Inferior parietal cortex (tissue), 1 donor: Measurements from ENCODE around the gene MED27.
A peak's percentile ranks its signal among the peaks of the same experiment; 100 is the strongest.

Source experiments
- DNase-seq: peaks from one replicate; pipeline ENCODE4 v3.0.0-alpha.2; 2016; ENCODE audit errors: extremely low spot score

MED27 gene

GRCh38 chr9:132079391-132080091 is at the start of gene MED27:
Gene MED27, minus strand, starts transcription at chr9:132079867. Its CDS starts 23 bp downstream, at chr9:132079844.
- DNase-seq, result peak; percentile 97

GRCh38 chr9:132127888-132128534 is 48.3 kb upstream of the MED27 start:
- DNase-seq, result no peak

DNA sequence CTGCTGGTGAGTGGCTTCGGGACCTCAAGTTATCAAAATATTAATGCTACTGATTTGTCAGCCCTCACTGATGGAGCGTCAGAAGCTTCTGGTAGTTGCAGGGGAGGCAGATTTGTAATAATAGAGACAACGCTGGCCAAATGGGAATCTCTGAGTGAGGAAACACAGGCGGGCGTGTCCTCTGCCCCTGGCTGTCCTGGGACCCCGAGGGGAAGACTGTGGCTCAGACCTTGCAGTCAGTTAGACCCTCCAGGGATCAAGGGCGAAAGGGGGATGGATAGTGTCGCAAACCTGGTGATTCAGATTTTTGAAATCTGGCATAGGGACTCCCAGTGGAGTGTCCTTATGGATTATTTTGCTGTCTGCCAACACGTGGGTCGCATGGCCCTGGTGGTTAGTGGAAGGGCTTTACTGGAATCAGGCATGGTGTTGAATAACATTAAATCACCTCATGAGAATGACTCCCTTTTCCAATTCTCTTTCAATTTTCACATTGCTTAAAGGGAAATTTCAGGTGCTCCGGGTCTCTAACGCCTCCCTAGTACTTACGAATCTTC is 47.1 kb upstream of the MED27 start:
- DNase-seq, result no peak

DNA sequence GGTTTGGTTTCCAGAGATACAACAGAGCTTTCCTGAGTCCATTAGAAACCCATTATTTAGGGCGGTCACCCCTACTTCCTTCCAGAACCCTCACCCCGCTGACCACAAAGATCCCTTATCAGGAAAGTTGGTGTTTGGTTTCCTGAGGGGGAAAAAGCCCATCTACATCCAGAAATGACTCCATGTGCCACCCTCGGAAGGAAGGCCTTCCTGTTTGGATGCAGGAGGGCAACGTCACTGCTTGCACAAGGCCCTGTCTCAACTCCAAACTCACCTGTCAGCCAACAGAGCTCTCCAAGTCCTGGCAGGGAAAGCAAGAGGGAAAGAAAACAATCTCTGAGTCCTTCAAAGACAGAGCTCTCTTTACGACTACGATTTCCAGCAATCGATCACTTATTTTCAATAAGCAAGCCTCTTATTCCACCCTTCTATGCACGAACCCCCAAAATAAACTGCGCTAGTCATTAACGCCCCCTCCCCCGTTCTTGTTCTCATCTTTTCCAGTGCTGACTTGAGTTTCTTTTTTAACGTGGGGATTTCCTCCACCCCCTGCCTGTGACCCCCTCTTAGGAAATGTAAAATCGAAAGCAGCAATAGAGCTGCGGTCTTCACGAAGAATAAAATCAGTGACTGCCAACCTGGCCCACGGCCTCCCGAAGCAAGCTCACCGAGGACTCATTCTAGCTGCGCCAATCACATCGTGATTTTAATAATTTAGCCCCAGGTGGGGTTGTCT is 46.4 kb upstream of the MED27 start:
- no peak for DNase-seq

- no peak for DNase-seq
Observed at GRCh38 chr9:132125361-132125760, 45.7 kb upstream of the MED27 start.

GRCh38 chr9:132124800-132125199 is 45.1 kb upstream of the MED27 start:
- no peak for DNase-seq

- no peak for DNase-seq
Observed at GRCh38 chr9:132121021-132121420, 41.4 kb upstream of the MED27 start.

DNA sequence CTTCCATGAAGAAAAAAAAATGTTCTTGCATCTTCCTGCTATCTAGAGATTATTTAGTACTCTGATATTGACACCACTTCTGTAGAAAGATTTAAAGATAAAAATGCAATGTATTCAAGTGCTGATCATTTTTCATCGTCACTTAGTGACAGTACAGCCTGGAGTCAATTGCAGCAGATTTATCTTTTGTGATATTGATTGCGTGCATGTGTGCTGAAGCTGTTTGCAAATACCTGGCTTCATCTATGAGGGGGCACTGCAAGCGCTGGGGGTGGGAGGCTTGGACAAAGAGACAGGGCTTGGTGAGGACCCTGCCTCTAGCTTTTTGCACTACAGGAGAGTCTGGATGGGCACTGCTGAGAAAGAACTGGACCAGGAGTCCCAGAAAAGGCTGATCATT is 38.0 kb upstream of the MED27 start:
- no peak for DNase-seq

GRCh38 chr9:132116583-132116982 is 36.9 kb upstream of the MED27 start:
- DNase-seq, result no peak

DNA sequence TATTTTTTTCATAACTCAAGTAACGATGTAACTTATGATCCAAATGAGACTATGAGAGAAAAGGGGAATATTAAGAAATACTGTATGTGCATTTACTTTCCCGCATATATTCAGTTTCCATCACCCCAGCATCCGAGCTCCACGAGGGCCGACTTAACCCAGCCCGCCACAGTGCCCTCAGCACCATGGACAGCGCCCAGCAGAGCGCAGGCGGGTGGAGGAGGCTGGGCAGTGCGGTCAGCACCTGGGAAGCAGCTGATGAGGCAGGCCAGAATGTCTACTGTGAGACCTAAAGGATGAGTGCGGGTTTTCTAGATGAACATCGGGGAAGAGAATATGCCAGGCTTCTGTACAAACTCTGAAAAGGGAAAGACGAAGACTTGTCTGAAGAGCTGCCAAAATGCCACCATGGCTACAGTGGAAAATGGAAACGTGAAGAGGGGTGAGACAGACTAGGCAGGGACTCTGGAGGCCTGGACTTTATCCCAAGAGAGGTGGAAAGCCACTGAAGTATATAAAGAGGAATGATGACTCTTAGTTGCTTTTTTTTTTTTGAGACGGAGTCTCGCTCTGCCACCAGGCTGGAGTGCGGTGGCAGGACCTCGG is 34.5 kb upstream of the MED27 start:
- DNase-seq, result peak; percentile 58

- DNase-seq, result no peak
Observed at GRCh38 chr9:132109291-132109690, 29.6 kb upstream of the MED27 start.

GRCh38 chr9:132108728-132109127 is 29.1 kb upstream of the MED27 start:
- peak; percentile 30 for DNase-seq

DNA sequence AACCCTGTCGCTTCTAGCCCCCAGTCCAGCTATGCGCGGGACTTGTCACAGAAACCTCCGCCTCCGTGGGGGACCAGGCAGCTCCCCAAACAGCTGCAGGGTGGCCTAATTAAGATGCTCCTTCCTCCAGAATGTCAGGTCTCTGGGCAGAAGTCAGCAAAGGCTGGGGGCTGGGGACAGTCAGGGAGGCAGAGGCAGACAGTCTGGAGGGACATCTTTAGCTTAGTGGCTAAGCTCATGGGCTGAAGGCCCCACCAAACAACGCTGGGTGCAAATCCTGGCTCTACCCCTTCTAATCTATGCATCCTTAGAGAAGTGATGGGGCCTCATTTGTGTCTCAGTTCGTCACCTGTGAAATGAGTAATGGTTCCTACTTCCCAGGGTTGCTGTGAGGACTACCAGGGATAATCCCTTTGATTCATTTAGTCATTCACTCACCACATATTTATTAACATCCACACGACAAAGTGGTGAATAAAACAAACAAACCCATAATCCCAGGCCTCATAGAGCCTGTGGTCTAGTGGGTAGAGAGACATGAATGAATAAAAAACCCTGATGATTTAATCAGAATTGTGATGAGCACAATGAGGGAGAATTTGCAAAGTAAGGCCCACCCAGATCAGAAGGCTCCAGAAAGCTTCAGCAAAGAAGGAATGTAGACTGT is 20.2 kb upstream of the MED27 start:
- no peak for DNase-seq

GRCh38 chr9:132099167-132099566 is 19.5 kb upstream of the MED27 start:
- DNase-seq, result no peak

DNA sequence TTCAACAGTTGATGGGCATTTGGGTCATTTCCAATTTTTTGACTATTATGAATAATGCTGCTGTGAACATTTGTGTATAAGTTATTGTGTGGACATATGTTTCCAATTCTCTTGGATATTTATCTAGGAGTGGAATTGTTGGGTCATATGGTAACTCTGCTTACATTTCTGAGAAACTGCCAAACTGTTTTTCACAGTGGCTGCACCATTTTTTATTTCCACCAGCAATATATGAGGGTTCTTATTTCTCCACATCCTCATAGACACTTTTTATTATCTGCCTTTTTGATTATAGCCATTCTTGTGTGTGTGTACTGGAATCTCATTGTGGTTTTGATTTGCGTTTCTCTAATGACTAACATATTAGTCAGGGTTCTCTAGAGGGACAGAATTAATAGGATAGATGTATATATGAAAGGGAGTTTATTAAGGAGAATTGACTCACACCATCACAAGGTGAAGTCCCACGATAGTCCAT is 14.7 kb upstream of the MED27 start:
- no peak for DNase-seq

GRCh38 chr9:132090771-132091170 is 11.1 kb upstream of the MED27 start:
- no peak for DNase-seq

DNA sequence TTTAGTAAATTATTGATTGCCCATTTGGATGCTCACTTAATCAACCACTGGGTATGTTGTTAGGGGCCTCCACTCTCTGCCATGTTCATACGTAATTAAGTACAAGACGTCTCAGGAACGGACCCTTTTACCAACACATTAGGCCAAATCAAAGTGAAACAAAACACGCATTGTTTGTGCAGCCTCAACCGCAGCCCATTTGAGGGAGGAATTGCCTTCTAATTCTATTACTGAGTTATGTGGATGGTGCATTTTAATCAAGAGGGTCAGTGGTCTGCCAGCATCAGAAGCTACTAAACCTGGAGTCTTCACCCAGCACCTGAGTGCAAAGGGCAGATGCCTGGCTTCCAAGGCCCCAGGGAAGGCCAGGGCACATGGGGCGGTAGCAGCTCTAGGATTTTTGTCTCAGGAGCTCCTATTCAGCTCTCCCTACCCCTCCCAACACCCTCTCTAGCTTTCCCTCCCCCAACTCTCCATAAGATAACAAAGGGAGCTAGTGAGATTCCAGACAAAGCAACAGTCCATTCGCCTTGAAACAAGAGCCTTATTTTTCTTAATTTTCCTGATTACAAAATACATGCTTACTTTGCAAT is 7.9 kb upstream of the MED27 start:
- DNase-seq, result no peak

- DNase-seq, result no peak
Observed at GRCh38 chr9:132082188-132082587, 2.5 kb upstream of the MED27 start.

GRCh38 chr9:132078699-132079356 is 839 bp downstream of the MED27 start:
- DNase-seq, result no peak

DNA sequence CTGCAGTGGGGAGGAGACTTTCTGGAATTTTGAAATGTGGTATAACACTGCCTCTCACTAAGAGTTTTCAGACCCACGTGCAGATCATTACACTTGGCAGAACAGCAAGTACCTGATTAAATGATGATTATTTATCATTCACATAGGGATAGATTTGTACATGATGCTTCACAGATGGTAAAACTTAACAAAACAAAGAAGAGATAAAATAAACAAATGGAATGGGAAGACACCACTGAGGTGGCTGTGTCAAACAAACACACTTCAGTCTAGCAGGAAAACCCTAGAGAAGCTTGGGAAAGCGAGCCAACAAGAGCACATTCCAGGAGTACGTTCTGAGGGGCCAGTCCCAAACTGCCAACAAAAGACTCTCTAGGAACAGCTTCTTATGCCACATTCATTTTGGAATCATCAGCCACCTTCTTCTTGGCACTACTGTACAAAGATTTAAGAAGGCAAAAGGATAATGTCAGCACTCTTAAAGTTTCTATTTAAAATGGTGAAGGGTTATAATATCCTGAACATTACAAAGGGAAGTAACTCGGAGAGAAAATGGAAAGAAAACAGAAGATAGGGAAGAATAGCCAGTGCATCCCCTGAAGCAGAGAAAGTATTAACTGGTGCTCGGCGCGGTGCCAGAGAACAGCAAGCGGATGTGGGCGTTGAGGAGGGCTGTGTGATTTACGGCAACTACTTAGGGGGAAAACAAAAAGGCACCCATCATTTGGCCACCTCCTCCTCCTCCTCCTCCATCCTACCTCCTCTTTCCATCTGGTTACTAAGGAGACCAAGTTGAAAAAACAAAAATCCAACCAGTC is 1.6 kb downstream of the MED27 start:
- DNase-seq, result no peak
